PFSK-1 (cell line): ENCODE data around the gene F2R.

Experiments used
- FOXP2 ChIP-seq: optimal IDR thresholded peaks from 2 replicates; pipeline ENCODE3; 2011; ENCODE audit warnings: borderline replicate concordance, control low read depth, inconsistent platforms; ENCODE audit not compliant: insufficient read depth; ENCODE audit errors: extremely low read length, extremely low read depth
- POLR2AphosphoS5 ChIP-seq: IDR thresholded peaks from 2 replicates; pipeline ENCODE4 v1.6.1; 2012; ENCODE audit warnings: low read depth, mild to moderate bottlenecking, control low read depth, low read length, moderate library complexity
- SIN3A ChIP-seq: IDR thresholded peaks from 2 replicates; pipeline ENCODE4 v1.6.1; 2012; ENCODE audit warnings: mild to moderate bottlenecking, low read length, moderate library complexity, borderline replicate concordance; ENCODE audit not compliant: insufficient read depth
- TF ChIP-seq, protein P1 (sequence below), 2 experiments: IDR thresholded peaks; 2 replicates each; pipeline versions ENCODE4 v1.6.1 to v1.8.0; 2011 to 2012; ENCODE audit warnings: low read depth in 2 of 2, low read length in 2 of 2, control low read depth in 1 of 2, inconsistent platforms in 1 of 2, mild to moderate bottlenecking in 1 of 2, moderate library complexity in 1 of 2; ENCODE audit not compliant: insufficient read depth in 1 of 2

GRCh38 chr5:76690704-76691466 is 25.0 kb upstream of the F2R start:
- TF ChIP-seq POLR2AphosphoS5 = no peak
- TF ChIP-seq, protein P1, sequence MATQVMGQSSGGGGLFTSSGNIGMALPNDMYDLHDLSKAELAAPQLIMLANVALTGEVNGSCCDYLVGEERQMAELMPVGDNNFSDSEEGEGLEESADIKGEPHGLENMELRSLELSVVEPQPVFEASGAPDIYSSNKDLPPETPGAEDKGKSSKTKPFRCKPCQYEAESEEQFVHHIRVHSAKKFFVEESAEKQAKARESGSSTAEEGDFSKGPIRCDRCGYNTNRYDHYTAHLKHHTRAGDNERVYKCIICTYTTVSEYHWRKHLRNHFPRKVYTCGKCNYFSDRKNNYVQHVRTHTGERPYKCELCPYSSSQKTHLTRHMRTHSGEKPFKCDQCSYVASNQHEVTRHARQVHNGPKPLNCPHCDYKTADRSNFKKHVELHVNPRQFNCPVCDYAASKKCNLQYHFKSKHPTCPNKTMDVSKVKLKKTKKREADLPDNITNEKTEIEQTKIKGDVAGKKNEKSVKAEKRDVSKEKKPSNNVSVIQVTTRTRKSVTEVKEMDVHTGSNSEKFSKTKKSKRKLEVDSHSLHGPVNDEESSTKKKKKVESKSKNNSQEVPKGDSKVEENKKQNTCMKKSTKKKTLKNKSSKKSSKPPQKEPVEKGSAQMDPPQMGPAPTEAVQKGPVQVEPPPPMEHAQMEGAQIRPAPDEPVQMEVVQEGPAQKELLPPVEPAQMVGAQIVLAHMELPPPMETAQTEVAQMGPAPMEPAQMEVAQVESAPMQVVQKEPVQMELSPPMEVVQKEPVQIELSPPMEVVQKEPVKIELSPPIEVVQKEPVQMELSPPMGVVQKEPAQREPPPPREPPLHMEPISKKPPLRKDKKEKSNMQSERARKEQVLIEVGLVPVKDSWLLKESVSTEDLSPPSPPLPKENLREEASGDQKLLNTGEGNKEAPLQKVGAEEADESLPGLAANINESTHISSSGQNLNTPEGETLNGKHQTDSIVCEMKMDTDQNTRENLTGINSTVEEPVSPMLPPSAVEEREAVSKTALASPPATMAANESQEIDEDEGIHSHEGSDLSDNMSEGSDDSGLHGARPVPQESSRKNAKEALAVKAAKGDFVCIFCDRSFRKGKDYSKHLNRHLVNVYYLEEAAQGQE (IDR thresholded peaks at IDR 0.05; ENCODE audit: insufficient read depth in 1 of 2, low read depth in 2 of 2, low read length in 2 of 2) = no peak
- no peak for TF ChIP-seq SIN3A
- TF ChIP-seq FOXP2 = no peak
